ENCODE data around the gene PLCZ1. TPM values are rescaled to one million over a fixed set of nuclear protein-coding genes. Genes with fewer than 3 reads are reported as not detected.
"Not testable (repeated sequence)": the region's sequence is repeated elsewhere in the genome, so short reads cannot be mapped to it uniquely, and the experiment has no call there.

PLCZ1 gene, protein sequence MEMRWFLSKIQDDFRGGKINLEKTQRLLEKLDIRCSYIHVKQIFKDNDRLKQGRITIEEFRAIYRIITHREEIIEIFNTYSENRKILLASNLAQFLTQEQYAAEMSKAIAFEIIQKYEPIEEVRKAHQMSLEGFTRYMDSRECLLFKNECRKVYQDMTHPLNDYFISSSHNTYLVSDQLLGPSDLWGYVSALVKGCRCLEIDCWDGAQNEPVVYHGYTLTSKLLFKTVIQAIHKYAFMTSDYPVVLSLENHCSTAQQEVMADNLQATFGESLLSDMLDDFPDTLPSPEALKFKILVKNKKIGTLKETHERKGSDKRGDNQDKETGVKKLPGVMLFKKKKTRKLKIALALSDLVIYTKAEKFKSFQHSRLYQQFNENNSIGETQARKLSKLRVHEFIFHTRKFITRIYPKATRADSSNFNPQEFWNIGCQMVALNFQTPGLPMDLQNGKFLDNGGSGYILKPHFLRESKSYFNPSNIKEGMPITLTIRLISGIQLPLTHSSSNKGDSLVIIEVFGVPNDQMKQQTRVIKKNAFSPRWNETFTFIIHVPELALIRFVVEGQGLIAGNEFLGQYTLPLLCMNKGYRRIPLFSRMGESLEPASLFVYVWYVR
- not detected in 2 replicates for total RNA-seq

DNA sequence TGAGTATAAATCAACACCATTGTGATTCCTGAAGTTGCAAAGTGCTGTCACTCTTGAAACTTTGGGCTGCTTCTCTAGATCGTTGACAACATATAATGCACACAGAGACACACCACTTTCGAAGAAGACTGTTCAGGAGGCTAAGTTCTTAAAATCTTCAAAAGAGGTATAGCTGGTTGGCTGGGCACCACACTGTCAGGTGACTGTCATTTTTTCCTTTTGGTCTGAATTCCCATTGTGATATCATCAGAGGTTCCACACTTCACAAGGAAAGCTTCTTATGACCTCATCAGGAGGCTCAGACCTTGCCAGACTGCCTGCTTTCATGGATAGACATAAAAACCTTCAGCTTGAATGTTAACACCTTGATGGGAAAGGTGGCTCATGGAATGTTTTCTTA, at the start of gene PLCZ1, which contains the start of gene CAPZA3:
Gene PLCZ1 (minus strand): TSS at position 194 of the 400 bp plus-strand sequence. CDS start 641 bp downstream, outside the sequence.
Gene CAPZA3 (plus strand): TSS at position 301 of the 400 bp plus-strand sequence. CDS start 150 bp downstream, outside the sequence.
- no peak for DNase-seq

DNA sequence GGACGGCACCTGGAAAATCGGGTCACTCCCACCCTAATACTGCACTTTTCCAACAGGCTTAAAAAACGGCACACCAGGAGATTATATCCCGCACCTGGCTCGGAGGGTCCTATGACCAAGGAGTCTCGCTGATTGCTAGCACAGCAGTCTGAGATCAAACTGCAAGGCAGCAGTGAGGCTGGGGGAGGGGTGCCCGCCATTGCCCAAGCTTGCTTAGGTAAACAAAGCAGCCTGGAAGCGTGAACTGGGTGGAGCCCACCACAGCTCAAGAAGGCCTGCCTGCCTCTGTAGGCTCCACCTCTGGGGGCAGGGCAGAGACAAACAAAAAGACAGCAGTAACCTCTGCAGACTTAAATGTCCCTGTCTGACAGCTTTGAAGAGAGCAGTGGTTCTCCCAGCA, 47.7 kb upstream of the PLCZ1 start:
- DNase-seq: not testable (repeated sequence)

DNA sequence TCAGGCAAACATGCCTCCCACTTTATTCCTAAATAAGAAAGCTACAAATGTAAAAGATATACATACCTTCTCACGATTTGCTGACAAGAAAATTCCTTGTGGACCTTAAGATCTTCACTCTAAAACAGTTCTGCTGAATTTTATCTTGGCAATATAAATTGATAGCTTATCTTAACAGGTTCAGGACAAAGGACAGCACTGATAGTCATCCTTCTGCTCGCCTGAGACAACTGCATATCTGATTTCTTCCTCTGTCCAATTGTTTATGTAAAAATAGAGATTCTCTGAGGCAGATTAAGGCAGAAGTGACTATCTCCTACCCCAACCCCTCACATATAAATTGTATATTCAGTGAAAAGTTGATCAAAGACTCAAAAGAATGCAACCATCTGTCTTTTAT, 45.0 kb upstream of the PLCZ1 start:
- DNase-seq: no peak

DNA sequence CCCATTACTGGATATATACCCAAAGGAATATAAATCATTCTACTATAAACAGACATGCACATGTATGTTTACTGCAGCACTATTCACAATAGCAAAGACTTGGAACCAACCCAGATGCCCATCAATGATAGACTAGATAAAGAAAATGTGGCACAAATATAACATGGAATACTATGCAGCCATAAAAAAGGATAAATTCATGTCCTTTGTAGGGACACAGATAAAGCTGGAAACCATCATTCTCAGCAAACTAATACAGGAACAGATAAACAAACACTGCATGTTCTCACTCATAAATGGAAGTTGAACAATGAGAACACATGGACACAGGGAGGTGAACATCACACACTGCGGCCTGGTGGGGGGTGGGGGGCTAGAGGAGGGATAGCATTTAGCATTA, 28.7 kb upstream of the PLCZ1 start:
- DNase-seq: not testable (repeated sequence)

DNA sequence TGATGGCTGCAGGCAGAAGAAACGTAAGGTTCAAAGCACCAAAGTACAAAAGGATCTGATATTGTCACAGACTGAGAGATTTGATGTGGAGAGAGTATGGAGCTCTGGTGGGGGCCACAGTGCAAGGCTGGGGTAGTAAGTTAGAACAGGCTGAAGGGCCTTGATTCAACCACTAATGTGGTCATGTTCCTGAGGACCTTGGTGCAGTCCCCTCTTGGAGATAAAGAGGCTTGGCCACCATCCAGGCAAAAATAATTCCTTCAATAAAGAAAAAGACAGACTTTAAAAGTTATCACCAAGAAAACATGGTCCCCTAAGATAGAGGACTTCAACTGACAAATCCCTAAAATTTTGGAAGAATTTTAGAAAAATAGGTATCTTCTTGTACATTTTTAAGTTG, 17.5 kb upstream of the PLCZ1 start:
- DNase-seq: no peak

DNA sequence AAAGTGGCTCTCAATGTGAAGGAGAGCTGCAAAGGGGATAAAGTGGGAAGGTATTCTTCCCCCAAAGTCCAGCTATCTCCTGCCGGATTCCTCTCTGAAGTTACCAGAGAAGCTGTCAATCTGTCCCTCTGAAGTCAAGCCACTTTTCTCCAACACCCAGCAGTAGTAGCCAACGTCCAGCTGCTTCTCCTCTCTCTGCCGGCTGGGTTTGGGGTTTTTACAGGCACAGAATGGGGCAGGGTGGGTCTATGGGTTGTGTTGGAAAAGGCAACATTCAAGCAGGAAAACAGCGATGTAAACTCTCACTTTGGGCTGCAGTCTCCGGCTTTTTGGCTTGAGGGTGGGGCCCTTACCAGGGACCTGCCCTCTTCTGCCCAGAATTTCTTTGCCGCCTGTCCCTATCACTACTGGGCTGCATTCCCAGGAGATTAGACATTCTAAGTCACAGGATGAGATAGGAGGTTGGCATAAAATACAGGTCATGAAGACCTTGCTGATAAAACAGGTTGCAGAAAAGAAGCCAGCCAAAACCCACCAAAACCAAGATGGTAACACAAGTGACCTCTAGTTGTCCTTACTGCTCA, 16.4 kb upstream of the PLCZ1 start:
- DNase-seq: no peak

DNA sequence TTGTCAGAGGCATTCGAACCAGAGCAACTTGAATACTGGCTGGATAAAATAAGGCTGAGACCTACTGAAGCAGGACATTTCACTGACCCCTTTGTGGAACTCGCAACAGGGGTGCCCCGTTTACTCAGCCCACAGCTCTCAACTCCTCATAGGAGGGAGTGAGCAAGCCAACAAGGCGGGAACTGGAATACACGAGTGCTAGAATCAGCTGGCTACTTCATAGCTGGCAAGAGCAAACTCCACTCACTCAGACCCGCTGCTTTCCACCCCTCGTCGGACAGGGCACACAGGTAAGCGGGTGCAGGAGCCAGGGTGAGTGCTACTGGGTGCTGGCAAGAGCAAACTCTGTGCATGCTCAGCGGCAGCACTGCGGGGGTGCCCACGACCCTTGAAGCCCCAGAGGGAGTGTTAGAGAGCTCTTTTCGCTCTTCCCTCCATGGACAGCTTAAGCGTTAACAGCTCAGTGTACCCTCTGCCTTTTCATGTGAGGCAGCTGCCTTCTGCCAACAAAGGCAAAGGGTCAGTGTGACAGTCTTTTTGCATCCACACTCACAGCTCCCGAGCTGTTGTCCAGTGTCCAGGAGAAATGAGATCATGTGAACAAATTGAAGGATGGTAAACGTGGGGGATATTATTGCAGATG, 15.8 kb upstream of the PLCZ1 start:
- DNase-seq: no peak

DNA sequence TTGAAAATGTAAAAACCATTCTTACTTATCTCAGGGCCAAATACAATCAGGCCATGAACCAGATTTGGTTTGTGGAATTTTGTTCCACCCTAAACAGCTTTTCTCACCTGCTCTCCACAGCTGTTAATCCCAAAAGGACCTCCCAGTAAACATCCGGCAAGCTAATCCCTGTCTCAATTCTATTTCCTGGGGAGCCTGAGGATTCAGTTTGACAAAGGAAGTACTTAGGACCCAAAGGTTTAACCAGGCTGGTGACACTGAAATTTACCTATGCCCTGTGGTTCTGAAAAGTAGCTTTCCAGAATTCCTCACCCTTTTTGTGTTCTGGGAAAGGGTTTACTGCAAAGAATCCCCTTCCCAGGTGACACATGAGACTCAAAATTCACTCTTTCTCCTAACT, 15.1 kb upstream of the PLCZ1 start:
- DNase-seq: no peak

DNA sequence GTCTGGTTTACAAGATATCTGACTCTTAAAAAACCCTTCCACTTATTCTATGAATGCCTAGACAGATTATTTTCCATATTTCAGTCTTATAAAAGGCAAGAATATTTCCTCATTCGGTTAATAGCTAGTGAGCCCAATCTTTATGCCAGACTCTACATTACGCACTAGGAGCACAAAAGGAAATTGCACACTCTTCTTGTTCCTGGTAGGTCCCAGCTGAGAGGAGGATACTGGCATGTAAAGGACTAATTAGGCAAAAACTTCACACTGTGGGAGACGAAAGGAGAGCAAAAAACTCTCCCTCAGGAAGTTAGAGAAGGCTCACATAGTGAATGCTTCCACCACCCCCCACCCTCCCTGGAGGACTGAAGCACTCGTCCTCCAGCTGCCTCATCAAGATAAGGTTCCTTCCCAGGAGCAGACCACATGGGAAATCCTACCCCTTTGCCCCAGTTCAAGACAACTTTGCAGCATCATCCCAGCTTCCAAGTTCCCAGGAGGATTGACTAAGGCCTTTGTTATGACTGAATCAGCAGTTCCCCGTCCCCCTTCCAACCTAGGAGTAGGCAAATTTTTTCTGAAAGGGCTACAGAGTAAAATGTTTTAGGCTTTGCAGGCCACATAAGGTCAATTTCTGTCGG, 14.6 kb upstream of the PLCZ1 start:
- DNase-seq: no peak

DNA sequence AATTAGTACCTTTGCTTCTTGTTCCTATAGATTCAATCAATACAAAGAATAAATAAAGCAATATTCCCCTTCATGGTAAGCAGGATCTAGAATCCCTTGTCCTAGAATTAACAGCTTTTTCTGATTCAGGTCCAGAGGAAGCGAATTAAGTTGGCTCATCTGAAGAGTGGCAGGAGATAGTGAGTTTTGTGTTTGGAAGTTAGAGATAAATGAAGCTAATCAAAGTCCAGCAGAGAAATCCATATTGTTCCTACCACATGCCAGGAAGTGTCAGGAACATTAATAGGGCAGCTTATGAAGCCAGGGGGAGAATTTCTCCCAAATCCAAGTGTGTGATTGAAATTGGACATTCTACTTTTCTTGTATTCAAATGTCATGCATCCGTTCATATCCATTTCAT, 14.1 kb upstream of the PLCZ1 start:
- no peak for DNase-seq

DNA sequence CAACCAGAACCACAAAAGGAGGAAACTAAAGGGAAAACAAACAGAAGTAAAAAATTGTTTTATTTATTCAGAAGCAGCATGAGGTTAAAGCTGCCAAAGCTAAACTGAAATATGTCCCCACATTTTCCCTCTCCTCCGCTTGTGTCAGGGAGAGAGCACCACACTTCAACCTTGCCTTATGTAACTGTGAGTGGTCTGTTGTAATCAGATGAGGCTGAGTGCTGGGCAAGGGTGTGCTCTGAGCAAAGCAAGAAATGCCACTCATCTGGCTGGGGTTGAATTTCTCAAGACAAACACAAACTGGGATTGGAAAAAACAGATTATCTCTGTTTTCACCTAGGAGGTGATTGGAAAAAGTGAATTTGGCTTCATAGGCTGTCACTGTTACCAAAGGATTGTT, 12.3 kb upstream of the PLCZ1 start:
- no peak for DNase-seq

DNA sequence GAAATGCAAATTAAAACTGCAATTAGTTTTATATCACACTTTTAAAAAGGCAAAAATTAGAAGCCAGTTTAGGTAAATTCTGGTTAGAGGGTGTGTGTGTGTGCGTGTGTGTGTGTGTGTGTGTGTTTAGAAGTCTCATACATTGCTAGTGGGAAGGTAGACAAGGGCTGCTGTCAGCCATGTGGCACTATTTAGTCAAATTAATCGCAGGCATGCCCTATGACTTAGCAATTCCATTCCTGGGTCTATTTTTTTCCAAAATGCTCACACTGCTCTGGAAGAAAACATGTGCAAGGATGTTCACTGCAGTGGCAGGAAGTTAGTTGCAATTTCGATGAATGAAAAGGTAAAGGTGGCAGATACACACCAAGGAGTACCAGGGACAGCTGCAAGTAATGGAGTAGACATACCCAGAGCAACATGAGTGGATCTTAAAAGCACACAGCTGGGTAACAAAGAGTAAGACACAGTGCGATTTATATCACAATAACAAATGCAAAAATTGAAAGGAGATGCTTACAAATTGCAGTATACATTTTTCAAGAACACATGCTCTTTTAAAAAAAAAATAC, 11.7 kb upstream of the PLCZ1 start:
- no peak for DNase-seq

DNA sequence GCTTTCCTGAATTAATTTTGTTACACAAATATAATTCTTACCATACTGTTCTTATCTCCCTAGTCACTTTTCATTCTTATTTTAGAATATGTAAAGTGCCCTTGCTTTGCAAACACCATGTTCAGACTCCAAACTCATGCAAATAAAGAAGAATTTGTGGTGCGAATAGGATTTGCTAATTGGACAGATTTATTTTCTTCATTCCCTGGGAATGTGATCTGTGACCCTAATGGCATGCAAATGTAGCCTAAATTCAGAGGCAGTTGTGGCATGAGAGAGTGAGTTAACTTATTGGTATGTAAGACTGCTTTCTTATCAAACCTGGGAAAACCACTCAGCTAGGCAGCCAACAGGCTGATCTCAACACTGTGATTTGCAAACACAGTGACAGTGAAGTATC, 10.1 kb upstream of the PLCZ1 start:
- no peak for DNase-seq

DNA sequence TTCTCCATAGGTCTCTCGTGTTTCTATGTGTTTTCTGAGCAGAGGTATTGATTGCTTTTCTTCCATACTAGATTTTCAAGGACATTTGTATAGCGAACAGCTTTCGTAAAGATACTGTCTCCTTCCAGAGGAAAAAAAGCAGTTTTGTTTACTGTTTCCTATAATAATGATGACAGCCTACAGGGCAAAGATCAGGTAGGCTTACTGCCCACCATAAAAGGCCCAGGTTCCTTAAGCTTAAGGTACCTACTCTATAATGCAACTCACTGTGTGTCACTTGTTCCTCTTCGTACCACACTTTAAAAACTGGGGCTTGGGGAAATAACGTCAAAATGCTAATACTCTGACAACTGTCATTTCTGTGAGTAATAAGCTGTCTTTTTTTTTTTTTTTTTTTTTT, 6.7 kb downstream of the PLCZ1 start:
- DNase-seq: no peak

DNA sequence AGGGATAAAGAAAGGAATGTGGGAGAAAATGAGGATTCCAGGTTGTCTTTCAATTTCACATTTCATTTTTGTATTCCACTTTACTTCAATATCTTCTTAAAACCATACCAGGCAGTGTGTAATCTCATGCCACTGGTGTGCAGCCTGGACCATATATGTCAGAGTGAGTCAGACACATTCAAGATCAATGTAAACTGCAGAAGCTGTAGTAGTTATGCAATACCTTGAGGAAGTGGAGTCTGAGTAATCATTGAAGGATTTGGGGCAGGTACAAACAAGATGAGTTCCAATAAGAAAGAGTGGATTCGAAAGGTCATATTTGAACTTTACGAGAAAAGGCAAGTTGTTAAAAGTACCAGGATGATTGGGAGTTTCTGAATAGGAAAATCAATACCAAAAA, 14.1 kb downstream of the PLCZ1 start:
- DNase-seq: no peak

DNA sequence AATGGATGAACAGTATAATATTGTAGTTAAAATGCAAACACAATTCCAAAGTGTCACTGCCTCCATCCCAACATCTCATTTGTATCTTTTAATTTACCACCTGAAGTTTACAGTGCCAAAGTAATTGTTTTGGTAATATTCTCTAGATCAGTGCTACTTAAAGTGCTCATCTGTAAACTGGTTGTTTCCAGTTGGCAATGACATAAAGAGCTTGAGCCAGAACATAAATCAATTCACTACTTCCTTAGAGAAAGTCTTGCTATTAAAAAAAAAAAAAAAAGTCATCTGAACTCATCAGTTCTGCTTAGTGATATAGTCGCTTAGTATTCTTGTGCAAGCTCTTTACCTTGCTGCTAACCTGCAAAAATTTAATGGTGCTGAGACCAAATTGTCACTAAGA, 16.4 kb downstream of the PLCZ1 start:
- DNase-seq: no peak

DNA sequence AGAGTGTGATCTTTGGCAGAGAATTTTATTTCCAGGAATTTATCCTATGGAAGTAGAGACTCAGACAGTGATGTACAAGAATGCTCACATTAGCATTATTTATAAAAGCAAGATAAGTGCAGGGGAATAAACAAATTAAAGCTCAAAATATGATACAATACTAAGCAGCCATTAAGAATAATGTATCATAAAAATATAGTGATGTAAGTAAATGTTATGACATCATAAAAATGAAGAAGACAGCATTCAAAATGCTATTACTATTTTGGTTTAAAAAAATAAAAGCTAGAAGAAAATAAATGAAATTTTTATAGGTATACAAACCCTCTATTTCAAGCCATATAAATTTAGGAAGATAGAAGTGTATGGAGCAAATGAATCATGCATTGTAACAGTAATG, 17.1 kb downstream of the PLCZ1 start:
- DNase-seq: no peak

DNA sequence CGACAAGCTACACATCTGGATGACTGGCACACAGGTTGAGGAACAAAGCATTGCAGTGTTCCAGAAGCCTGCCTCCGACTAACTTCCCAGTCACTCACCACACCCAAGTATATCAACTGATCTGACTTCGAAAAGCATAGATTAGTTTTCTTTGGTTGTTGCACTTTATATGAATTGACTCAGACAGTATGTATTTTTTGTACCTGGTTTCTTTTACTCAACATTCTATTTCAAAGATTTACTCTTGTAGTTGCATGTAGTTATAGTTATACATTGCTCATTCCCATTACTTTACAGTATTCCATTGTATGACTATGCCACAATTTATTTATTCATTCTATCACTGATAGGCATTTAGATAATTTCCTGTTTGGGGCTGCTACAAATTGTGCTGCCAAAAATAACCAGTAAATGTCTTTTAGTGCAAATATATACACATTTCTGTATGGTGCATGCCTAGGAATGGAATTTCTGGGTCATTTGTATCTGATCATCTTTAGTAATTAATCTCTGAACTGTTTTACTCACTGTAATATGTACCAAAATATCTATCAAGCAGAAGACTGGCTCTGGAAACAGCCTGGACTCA, 17.8 kb downstream of the PLCZ1 start:
- DNase-seq: no peak

DNA sequence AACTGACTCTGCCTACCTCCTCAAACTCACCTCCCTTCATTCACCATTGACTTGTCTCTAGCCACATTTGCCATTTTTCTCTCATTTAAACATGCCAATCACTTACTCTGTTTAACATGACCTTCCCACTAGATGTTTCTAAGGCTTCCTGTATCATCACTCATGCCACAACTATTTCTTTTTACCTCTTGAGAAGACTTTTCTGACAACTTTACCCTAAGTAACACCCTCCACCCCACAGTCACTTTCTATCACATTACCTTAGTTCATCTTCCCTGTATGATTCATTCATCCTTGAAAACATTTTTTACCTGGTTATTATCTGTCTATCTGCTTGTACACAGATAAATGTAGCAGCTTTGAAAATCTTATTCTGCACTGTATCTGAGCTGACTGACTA, 19.4 kb downstream of the PLCZ1 start:
- DNase-seq: no peak

DNA sequence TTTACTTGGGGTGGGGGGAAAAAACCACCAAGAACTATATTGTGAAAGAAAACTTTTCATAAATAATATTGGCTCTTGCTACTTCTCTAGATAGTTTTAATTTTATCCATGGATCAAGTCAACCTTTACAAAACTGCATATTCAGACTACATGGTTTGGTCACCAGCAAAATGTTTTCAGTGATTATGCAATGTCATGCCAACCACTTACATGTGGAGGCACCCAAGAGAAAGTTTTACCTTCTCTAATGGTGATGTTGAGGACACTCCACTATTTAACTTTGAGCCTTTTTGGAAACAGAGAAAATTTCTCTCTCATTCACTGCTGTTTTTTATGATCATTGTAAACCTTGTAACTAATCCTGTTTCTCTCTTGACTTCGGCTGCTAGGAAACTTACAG, 21.6 kb downstream of the PLCZ1 start:
- DNase-seq: no peak

DNA sequence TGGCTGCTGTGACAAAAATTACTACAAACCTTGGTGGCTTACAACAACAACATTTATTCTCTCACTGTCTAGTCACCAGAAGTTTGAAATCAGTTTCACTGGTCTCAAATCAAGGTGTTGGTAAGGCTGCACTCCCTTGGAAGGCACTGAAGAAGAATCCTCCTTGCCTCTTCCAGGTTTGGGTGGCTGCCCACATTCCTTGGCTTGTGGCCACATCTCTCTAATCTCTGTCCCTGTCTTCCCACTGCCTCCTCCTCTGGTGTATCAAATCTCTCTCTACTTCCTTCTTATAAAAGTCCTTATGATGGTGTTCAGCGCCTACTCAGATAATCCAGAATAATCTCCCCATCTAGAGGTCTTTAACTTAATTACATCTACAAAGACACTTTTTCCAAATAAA, 31.0 kb downstream of the PLCZ1 start:
- DNase-seq: no peak

DNA sequence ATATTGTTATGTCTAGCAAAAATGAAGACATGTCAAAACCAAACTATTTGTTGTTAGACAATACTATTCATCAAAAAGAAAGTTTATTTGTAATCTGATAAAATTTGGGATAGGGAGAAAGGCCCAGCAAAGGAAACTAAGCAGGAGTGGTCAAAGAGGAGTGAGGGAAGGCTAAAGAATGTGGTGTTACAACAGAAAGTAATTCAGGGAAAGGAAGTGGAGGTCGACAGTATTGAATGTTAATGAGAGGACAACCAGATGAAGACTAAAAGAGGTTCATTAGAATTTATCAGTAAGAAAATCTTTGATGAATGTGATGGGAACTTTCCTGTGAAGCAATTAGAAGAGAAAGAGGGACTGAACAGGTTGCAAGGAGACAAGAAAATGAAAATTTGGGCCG, 33.9 kb downstream of the PLCZ1 start:
- DNase-seq: no peak
